ENCODE measurements around the gene TMEM258. TPM values are rescaled to one million over a fixed set of nuclear protein-coding genes. Genes with fewer than 3 reads are reported as not detected.

Gene TMEM258
- polyA plus RNA-seq, 5 donors, result 132 to 212 (median 171) TPM

- DNase-seq, result no peak
Observed at GRCh38 chr11:61778357-61778886, 14.0 kb downstream of the TMEM258 start.

DNA sequence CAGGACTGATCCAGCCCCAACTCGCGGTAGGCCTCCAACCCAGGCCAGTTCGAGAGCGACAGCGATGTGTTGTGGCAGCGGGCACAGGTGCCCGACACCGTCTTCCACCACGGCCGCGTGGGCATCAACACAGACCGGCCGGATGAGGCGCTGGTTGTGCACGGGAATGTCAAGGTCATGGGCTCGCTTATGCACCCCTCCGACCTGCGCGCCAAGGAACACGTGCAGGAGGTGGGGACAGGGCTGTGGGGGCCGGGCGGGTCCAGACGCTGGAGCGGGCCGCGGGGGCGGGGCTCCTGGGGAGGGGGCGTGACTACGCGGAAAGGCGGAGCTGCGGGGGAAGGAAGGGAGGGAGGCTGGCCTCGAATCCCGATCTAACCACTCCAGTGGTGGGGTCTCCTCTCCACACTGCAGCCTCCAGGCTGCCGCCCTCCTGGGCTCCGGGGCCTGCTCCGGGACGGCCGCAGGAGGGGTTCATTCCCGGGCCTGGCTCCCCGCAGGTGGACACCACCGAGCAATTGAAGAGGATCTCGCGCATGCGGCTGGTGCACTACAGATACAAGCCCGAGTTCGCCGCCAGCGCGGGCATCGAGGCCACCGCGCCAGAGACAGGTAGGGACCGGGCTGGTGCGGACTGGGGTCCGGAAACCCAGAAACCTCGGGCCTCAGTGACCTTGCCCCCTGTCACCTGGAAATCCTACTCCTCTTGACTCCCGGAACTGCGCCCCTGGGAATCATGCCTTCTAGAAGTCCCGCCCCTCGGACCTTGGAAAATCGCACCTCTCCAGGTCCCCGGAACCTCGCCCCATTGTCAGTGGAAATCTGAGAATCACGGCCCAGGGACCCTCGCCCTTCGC lies 14.9 kb downstream of the TMEM258 start:
- no peak for DNase-seq

DNA sequence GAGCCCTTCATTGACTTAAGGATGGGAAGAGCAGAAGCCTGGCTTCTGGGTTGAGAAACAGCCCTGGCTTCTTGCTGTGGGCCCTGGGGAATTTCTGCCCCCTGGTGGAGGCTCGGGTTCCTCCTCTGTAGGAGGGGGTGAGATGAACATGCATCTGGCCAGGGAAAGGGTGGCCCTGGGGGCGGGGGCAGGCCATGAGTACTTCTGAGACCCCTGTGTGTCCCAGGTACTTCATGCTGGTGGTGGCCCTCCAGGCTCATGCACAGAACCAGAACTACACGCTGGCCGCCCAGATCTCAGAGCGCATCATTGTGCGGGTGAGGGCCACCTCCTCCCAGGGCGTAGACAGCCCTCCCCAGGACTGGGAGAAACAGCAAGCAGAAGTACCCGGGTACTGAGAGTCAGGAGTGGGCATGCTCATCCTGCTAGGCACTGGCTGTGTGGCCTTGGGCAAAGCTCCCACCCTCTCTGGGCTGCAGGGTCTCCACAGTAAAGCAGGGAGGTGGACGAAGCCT lies 15.8 kb downstream of the TMEM258 start:
- no peak for DNase-seq

DNA sequence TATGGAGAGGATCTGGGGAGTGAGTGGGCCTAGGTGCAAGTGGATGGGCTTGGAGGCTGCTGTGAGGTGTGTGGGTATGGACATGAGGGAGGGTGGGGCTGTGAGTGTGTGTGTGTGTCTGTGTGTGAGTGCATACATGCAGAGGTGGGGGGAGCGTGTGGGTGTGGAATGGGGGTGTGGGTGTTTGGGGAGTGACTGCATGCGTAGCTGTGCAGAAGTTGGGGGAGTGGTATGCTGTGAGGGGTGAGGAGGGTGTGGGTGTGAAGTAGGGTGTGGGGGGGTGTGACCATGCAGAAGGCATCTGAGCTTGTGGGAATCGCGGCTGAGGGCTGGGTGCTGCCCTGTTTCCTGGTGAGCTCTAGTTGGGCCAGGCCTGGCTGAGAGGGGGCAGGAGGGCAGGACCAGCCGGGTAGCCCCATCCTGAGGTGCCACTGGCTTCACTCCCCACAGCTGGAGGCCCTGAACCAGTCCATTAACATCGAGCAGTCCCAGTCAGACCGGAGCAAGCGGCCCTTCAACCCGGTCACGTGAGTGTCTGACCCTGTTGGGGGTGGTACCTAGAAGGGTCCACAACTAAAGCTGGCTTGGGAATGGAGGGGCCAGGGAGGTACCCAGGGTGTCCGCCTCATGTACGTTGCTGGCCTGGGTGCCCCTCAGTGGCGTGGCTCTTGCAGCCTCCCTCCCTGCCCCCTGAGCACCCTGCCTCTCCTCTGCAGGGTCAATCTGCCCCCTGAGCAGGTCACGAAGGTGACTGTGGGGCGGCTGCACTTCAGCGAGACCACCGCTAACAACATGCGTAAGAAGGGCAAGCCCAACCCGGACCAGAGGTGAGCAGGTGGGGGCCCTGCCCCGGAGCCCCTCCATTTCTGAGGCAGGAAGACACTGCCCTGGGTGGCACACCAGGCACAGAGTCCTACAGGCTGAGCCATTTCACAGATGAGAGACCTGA lies 16.5 kb downstream of the TMEM258 start:
- no peak for DNase-seq

GRCh38 chr11:61775106-61775505 lies 17.3 kb downstream of the TMEM258 start:
- DNase-seq, result no peak

GRCh38 chr11:61774411-61774810 lies 18.0 kb downstream of the TMEM258 start:
- DNase-seq, result no peak

GRCh38 chr11:61773809-61774208 lies 18.6 kb downstream of the TMEM258 start:
- DNase-seq, result no peak

DNA sequence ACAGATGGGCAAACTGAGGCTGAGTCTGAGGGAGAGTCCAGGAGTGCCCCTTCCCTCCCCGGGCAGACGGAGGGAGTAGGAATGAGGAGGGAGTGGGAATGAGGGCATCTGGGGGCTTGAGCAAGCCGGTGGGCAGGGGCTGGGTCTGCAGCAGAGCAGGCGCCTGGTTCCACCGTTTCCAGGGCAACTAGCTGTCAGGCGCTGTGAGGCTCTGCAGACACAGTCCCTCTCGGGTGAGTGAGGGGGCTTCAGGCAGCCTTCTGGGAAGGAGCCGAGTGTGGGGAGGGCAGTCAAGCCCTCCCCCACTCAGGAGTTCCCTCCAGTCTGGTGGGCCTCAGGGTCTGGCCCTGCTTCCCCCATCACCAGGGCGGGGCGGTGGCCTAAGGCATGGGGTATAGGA lies 19.0 kb downstream of the TMEM258 start:
- no peak for DNase-seq

DNA sequence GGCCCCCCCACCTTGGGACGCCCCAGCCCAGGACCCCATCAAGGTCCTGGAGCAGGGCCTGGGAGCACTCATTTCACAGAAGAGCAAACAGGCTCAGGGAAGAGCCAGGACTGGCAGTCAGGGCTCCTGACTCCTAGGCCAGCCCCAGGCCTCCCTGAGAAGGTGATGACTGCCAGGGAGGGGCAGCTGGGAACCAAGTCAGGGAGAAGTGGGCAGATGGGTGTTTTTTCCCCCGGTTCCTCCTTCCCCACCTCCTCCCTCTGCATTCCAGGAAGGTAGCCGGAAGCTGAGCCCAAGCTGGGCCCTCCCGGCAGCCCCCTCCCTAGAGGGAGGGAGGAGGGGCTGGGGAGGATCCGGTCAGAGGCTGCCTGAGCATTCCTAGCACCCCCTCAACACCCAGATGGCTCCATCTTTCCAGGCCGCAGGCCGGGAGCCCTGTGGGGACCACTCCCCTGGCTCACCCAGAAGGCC lies 20.4 kb downstream of the TMEM258 start:
- DNase-seq, result no peak

GRCh38 chr11:61771195-61771894 lies 21.1 kb downstream of the TMEM258 start:
- no peak for DNase-seq

- DNase-seq, result no peak
Observed at GRCh38 chr11:61769946-61770683, 22.3 kb downstream of the TMEM258 start.

- DNase-seq, result no peak
Observed at GRCh38 chr11:61769169-61769920, 23.1 kb downstream of the TMEM258 start.

DNA sequence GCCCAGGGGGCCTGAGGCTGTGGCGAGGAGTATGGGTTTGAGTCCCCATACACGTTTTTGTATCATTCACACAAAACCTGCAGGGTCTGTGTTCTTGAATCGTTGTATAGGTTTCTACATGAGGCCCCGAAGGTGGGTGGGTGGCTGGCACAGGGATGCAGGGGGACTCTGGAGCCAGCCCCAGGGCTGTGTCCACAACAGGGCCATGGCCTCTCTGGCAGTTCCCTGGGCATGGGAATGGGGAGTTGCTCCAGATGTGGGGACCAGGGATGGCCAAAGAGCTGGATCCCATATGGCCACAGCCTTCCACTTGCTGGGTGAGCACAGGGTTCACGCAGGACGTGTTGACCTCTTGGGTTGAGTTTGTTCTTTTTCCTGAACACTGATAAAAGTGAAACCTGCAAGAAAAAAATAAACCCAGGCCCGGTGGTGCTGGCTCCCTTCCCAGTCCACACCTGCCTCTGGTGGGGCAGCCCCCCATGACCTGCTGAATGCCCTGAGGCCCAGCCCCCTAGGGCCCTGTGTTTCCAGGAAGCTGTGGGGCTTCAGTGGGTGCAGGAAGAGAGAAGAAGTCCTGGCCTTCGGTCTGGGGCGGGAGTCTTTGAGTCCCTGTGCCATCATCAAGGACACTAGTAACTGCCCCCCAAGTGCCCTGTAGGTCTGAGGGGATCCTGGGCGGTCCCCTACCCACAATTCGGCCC lies 23.9 kb downstream of the TMEM258 start:
- no peak for DNase-seq

GRCh38 chr11:61766353-61766841 lies 26.0 kb downstream of the TMEM258 start:
- no peak for DNase-seq

- DNase-seq, result no peak
Observed at GRCh38 chr11:61765550-61766253, 26.7 kb downstream of the TMEM258 start.

- no peak for DNase-seq
Observed at GRCh38 chr11:61764606-61765260, 27.7 kb downstream of the TMEM258 start.

- no peak for DNase-seq
Observed at GRCh38 chr11:61763930-61764605, 28.3 kb downstream of the TMEM258 start.

All from right lung (tissue), 5 donors.